ENCODE measurements around the gene TAF13.
"Not testable (repeated sequence)": the region's sequence is repeated elsewhere in the genome, so short reads cannot be mapped to it uniquely, and the experiment has no call there.

The TAF13 gene

GRCh38 chr1:109046671-109047070 is 29.1 kb downstream of the TAF13 start:
- DNase-seq: no peak

GRCh38 chr1:109045595-109045994 is 30.2 kb downstream of the TAF13 start:
- no peak for DNase-seq

GRCh38 chr1:109041621-109042468 is 34.0 kb downstream of the TAF13 start, which contains the start of gene WDR47:
Gene WDR47, minus strand, starts transcription at chr1:109042102. Its CDS starts 18,590 bp downstream, at chr1:109023512.
- peak; percentile 96 for DNase-seq

GRCh38 chr1:109040989-109041620 is 34.7 kb downstream of the TAF13 start:
- DNase-seq: peak; percentile 24

- DNase-seq: no peak
Observed at GRCh38 chr1:109040627-109040988, 35.2 kb downstream of the TAF13 start.

- DNase-seq: no peak
Observed at GRCh38 chr1:109034382-109034781, 41.4 kb downstream of the TAF13 start.

GRCh38 chr1:109029493-109029892 is 46.3 kb downstream of the TAF13 start:
- DNase-seq: not testable (repeated sequence)

GRCh38 chr1:109027841-109028240 is 48.0 kb downstream of the TAF13 start:
- DNase-seq: no peak

GRCh38 chr1:109025694-109026093 is 50.1 kb downstream of the TAF13 start:
- peak; percentile 13 for DNase-seq

GRCh38 chr1:109024646-109025045 is 51.2 kb downstream of the TAF13 start:
- DNase-seq: no peak

- no peak for DNase-seq
Observed at GRCh38 chr1:109020693-109021257, 55.0 kb downstream of the TAF13 start.

- not testable (repeated sequence) for DNase-seq
Observed at GRCh38 chr1:109017719-109018118, 58.1 kb downstream of the TAF13 start.

- no peak for DNase-seq
Observed at GRCh38 chr1:109017134-109017533, 58.7 kb downstream of the TAF13 start.
